Stimulated activated CD4-positive, alpha-beta T cell treated with anti-CD3 and anti-CD28 coated beads, TNF-alpha, amount 100 ng/mL, for 48 hours (primary cell): Measurements from ENCODE around the gene RDH5.
A peak's percentile ranks its signal among the peaks of the same experiment; 100 is the strongest.

Experiments used
- DNase-seq, 3 donors: peaks; one replicate each; pipeline ENCODE4 v3.0.0-alpha.2; 2020; ENCODE audit warnings: low read depth in 3 of 3

RDH5 gene

GRCh38 chr12:55696141-55696540, 24.1 kb upstream of the RDH5 start:
- no peak for DNase-seq

DNA sequence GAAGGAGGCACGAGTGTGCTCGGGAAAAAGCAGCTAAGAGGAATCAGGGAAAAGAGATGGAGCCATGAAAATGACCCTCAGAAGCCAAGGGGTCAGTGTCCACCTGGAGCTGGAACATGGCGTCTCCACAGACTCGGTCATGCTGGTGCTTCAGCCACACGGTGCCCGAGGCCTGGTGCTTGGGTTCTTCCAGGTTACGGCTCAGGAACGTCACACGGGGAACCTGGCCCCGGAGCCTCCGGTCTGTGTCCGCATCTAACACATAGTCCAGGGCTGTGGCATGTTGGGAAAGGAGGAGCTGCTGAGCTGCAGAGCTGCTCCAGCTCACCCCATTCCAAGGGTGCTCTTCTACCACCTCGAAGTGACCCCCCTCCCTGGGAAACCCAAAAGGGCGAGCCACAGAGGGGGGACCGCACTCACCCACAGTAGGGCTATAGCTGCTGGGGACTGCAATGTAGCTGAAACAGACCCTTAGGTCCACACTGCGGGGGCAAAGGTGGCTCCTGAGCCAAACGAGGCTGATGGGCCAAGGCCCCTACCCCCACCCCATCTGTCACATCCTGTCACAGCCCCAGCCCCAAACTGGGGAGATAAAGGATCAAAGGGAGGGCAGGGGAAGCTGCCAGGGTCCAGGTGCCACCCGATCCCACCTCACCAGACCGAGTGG, 23.3 kb upstream of the RDH5 start:
- no peak for DNase-seq

DNA sequence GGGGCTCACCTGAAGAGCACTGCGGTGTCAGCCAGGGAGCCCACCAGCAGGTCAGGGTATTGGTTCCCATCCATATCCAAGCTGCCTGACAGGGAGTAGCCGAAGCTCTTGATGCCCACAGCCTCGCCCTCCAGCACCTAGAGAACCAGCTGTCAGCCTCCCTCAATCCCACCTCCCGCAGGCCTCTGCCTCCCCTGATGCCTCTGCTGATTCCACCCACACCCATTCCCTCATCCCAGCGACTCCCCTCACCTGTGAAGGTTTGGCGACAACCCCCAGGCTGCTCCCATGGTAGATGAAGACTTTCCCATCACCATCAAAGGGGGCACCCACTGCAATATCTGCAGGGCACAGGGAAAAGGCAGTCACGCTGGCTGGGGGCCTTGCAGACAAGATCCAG, 22.5 kb upstream of the RDH5 start:
- no peak for DNase-seq

DNA sequence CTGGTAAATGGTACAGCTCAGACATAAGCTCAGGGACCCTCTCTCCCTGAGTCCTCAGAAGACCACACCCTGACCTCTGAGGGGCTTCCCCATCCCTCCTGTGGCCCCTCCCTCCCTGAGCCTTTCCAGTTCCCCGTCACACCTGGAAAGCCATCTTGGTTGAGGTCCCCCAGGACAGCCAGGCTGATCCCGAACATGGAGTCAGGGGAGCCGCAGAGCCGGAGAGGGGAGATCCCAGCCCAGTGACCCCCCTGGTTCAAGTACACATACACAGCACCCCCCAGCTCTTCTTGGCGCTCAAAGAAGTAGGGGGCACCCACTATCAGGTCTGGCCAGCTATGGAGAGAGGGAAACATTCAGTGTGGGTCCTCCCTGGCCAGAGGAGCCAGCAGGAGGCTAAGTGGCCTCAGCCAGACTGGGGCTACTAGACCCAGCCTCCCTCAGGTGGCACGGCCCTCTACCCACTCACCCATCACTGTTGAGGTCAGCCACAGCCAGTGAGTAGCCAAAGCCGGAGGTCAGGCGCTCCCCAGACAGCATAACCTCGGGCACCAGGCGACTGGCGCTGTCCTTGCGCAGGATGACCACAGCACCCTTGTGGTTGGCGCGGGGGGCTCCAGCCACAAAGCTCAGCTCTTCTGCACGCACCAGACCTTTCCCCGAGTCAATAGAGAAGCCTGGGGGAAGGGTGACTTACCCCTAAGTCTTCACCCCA, 21.8 kb upstream of the RDH5 start:
- no peak for DNase-seq

DNA sequence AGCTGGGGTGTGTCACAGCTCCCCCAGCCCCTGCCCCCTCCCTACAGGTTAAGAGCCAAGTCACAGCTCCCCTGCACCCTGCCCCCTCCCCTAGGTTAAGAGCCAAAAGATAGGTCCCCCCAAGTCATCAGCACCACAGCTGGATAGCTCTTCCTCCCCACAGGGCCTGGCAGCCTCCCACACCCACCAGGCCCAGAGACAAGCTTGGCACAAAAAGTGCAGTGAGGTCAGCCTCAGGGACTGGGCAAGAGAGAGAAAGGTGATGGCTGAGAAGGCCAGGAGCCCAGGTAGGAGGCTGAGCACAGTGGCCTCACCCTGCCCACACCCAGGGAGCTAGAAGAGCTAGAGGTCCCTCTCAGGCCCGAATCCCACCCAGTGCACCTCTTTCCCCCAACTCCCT, 21.2 kb upstream of the RDH5 start:
- DNase-seq, result no peak

- no peak for DNase-seq
Measured at GRCh38 chr12:55699471-55700055, 20.6 kb upstream of the RDH5 start.

- DNase-seq, result no peak
Measured at GRCh38 chr12:55700255-55701018, 19.8 kb upstream of the RDH5 start.

GRCh38 chr12:55702861-55703260, 17.3 kb upstream of the RDH5 start:
- DNase-seq, result no peak

DNA sequence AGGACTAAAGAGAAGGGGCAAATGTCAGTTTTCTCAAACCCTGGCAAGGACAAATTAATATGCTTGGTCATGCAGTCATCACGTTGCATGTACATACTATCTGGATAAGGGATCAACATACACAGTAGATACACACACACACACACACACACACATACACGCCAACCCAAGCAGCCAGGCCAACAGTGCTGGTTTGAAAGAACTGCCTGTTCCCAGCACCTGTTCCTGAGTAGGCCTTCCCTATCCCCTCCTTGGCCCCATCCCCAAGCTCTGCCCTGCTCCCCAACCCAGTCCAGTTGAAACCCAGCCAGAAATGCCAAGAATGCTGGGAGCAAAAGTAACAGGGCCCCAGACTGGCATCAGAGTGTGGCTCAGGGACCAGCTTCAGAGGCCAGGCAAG, 16.9 kb upstream of the RDH5 start:
- DNase-seq, result no peak

DNA sequence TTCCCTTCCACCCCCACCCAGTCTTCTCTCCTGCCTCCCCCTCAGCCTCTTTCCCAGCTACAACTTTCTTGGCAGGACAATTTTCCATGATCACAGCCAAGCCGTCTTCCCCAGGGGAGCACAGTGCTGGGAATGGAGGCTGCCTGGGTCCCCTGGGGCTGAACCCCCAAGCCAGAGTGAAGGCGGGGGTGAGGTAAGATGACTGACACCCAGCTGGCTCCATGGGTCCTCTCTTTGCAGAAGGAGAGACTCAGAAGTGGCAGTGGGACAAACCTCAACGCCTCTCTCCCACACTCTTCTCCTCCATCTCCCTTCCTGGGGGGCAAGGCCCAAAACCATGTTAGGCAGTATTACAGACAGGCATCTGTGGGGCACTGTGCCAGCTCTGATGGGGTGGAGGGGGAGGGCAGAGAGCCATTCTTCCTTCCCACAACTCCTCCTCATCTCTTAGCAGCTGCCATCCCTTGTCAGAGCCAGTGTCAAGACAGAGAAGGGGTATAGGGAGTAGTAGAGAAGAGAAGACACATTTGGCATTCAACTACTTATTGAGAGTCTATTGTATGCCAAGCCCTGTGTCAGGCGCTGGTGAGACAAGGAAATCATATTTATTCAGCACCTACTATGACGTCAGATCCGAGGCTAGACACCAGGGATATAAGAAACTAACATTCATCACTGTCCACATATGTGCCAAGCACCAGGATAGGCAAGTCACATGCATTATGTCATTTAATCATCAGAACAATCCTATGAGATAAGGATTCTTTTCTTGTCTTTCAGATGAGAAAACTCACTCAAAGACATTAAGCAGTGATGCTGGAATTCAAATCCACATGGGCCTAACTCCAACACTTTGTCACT, 16.1 kb upstream of the RDH5 start:
- no peak for DNase-seq

DNA sequence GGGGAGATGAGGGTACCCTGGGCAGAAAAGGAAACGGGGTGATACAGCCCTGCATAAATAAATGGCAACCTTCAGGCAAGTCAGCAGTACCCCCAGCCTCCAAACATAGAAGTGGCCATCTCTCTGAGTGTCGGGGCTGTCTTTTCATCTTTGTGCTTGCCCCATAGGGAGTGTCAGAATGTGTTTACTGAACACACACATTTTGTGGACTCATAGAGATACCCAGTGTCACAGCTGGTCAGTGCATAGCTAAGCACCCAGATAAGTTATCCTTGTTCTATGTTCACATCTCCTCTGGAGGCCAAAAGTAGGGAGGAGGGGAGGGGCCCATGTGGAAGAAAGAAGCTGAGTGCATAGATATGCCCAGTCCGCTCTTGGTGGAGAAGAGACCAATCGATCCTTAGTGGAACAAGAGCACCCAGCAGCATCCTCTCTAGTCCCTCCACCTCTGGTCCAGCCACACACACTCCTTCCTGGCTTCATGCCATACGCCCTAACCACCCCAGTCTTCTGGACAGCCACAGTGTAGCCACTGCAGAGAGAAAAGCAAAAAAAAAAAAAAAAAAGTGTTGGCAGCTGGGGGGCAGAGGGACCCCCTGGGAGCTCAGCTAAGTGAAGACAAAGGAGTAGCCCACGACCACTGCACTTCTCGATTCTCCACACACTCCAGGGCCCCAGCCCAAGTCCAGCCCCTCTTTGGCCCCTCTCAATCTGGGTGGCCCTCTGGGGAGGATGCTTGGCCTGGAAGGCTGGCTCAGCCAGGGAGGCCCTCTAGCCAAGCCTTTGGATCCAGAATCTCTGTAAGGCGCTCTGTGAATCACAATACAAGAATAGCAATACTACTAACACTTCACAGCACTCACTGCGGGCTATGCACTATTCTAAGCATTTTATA, 15.1 kb upstream of the RDH5 start:
- no peak for DNase-seq

- no peak for DNase-seq
Measured at GRCh38 chr12:55705782-55706402, 14.3 kb upstream of the RDH5 start.

- DNase-seq, result no peak
Measured at GRCh38 chr12:55706568-55707218, 13.5 kb upstream of the RDH5 start.

- no peak for DNase-seq
Measured at GRCh38 chr12:55707219-55707671, 12.9 kb upstream of the RDH5 start.

GRCh38 chr12:55707841-55708694, 12.1 kb upstream of the RDH5 start, which contains the start of gene ITGA7:
Gene ITGA7, minus strand, starts transcription at chr12:55707904. Its CDS starts 222 bp downstream, at chr12:55707682.
- peak in 2 of 3 donors; percentile 32 to 50 for DNase-seq

DNA sequence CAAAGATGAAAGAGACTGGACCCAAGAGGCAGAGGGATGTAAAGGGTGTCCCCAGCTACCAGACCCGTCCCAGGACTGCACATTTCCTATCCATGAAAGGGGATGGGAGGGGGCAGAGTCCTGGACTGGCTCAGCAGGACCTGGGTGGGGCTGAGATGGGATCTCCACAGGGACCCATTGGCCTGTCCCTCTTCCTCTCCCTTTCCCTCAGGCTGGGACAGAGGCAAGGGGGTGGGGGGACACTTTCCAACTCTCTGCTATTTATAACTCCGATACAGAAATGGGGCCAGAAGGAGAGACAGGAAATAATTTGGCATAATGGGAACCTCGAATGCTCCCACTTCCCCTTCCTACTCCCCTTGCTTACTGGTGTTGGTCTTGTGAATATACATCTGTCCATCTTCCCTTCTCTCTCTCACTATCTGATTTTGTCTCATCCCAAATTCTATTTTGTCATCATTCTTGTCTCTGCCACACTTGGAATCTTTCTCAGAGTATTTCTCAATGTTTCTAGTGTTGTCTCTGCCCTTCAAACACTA, 11.4 kb upstream of the RDH5 start:
- DNase-seq, result no peak

GRCh38 chr12:55711786-55712553, 8.2 kb upstream of the RDH5 start:
- DNase-seq, result no peak
